Panc1 (cell line): ENCODE results near the gene IFITM2.
"Not testable (repeated sequence)": the region's sequence is repeated elsewhere in the genome, so short reads cannot be mapped to it uniquely, and the experiment has no call there.

Experiments
- POLR2AphosphoS5 ChIP-seq: IDR thresholded peaks from 2 replicates; pipeline ENCODE4 v1.6.1; 2012; ENCODE audit warnings: mild to moderate bottlenecking, low read depth, low read length, moderate library complexity
- TF ChIP-seq, protein P1 (sequence below): fragments of 450-650 bp; IDR thresholded peaks from 2 replicates; pipeline ENCODE4 v1.5.1; 2017; ENCODE audit warnings: mild to moderate bottlenecking
- TF ChIP-seq, protein P2 (sequence below), 2 experiments: IDR thresholded peaks; 2 replicates each; pipeline ENCODE4 v1.6.1; 2011 to 2012; ENCODE audit warnings: low read depth in 2 of 2, control low read depth in 1 of 2, low read length in 1 of 2, mild to moderate bottlenecking in 1 of 2, moderate library complexity in 1 of 2; ENCODE audit not compliant: insufficient read depth in 1 of 2

DNA sequence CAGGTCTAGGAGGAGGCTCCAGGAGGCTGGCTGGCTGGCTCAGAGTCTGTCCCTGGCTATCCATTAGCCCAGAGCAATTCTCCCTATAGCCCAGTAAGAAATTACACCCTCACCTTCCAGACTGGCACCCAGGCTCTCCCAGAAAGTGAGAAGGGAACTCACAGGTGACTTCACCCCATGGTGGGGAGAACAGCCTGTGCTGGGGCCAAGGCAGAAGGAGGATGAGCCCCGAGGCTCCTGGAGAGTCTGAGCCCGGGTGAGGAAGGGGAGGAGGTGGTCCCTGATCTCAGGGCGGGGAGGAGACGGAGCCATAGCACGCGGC is 6.9 kb downstream of the IFITM2 start:
- TF ChIP-seq, protein P1, sequence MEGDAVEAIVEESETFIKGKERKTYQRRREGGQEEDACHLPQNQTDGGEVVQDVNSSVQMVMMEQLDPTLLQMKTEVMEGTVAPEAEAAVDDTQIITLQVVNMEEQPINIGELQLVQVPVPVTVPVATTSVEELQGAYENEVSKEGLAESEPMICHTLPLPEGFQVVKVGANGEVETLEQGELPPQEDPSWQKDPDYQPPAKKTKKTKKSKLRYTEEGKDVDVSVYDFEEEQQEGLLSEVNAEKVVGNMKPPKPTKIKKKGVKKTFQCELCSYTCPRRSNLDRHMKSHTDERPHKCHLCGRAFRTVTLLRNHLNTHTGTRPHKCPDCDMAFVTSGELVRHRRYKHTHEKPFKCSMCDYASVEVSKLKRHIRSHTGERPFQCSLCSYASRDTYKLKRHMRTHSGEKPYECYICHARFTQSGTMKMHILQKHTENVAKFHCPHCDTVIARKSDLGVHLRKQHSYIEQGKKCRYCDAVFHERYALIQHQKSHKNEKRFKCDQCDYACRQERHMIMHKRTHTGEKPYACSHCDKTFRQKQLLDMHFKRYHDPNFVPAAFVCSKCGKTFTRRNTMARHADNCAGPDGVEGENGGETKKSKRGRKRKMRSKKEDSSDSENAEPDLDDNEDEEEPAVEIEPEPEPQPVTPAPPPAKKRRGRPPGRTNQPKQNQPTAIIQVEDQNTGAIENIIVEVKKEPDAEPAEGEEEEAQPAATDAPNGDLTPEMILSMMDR, result not testable (repeated sequence)
- TF ChIP-seq, protein P2, sequence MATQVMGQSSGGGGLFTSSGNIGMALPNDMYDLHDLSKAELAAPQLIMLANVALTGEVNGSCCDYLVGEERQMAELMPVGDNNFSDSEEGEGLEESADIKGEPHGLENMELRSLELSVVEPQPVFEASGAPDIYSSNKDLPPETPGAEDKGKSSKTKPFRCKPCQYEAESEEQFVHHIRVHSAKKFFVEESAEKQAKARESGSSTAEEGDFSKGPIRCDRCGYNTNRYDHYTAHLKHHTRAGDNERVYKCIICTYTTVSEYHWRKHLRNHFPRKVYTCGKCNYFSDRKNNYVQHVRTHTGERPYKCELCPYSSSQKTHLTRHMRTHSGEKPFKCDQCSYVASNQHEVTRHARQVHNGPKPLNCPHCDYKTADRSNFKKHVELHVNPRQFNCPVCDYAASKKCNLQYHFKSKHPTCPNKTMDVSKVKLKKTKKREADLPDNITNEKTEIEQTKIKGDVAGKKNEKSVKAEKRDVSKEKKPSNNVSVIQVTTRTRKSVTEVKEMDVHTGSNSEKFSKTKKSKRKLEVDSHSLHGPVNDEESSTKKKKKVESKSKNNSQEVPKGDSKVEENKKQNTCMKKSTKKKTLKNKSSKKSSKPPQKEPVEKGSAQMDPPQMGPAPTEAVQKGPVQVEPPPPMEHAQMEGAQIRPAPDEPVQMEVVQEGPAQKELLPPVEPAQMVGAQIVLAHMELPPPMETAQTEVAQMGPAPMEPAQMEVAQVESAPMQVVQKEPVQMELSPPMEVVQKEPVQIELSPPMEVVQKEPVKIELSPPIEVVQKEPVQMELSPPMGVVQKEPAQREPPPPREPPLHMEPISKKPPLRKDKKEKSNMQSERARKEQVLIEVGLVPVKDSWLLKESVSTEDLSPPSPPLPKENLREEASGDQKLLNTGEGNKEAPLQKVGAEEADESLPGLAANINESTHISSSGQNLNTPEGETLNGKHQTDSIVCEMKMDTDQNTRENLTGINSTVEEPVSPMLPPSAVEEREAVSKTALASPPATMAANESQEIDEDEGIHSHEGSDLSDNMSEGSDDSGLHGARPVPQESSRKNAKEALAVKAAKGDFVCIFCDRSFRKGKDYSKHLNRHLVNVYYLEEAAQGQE (IDR thresholded peaks at IDR 0.05; ENCODE audit: insufficient read depth in 1 of 2, low read depth in 2 of 2, low read length in 1 of 2), result not testable (repeated sequence)
- not testable (repeated sequence) for TF ChIP-seq POLR2AphosphoS5
